Neuronal stem cell (in vitro differentiated cells): ENCODE data around the gene RALB.
A peak's percentile ranks its signal among the peaks of the same experiment; 100 is the strongest.

Experiments used
- DNase-seq: peaks from one replicate; pipeline ENCODE4 v3.0.0-alpha.2; 2013; ENCODE audit warnings: low spot score
- H2AFZ ChIP-seq: one replicate; pipeline ENCODE4 v1.6.1; 2013; ENCODE audit warnings: mild to moderate bottlenecking, low read length, inconsistent platforms
- H2AK5ac ChIP-seq: 2 replicates; pipeline ENCODE4 v1.6.1; 2013; ENCODE audit warnings: low read depth, mild to moderate bottlenecking, inconsistent platforms, low read length, moderate library complexity, mixed read lengths
- H2BK120ac ChIP-seq: 2 replicates; pipeline ENCODE4 v1.6.1; 2013; ENCODE audit warnings: low read depth, mild to moderate bottlenecking, inconsistent platforms, low read length, moderate library complexity, mixed read lengths
- H2BK12ac ChIP-seq: one replicate; pipeline ENCODE4 v1.6.1; 2013; ENCODE audit warnings: low read length, inconsistent platforms
- H2BK15ac ChIP-seq: 2 replicates; pipeline ENCODE4 v1.6.1; 2013; ENCODE audit warnings: mild to moderate bottlenecking, low read length, inconsistent platforms, mixed read lengths
- H2BK5ac ChIP-seq: one replicate; pipeline ENCODE4 v1.6.1; 2013; ENCODE audit warnings: inconsistent platforms, mild to moderate bottlenecking, low read length, moderate library complexity
- H3K14ac ChIP-seq: one replicate; pipeline ENCODE4 v1.6.1; 2013; ENCODE audit warnings: low read length, inconsistent platforms
- H3K18ac ChIP-seq: 2 replicates; pipeline ENCODE4 v1.6.1; 2013; ENCODE audit warnings: low read length, inconsistent platforms
- H3K23ac ChIP-seq: 2 replicates; pipeline ENCODE4 v1.6.1; 2013; ENCODE audit warnings: low read depth, mild to moderate bottlenecking, mixed read lengths, low read length, inconsistent platforms; ENCODE audit not compliant: poor library complexity
- H3K27ac ChIP-seq: replicated peaks from 3 replicates; pipeline ENCODE4 v1.5.1; 2013; ENCODE audit warnings: low read length, inconsistent platforms
- H3K27me3 ChIP-seq, 3 experiments: 2 replicates each; pipeline ENCODE4 v1.6.1; 2013; ENCODE audit warnings: low read length in 3 of 3, mild to moderate bottlenecking in 2 of 3, inconsistent platforms in 1 of 3, low read depth in 1 of 3, mixed read lengths in 1 of 3, moderate library complexity in 1 of 3; ENCODE audit not compliant: control insufficient read depth in 3 of 3, insufficient read depth in 3 of 3
- H3K36me3 ChIP-seq, 2 donors: replicated peaks in 1 of 2; 2 replicates each; pipeline ENCODE4 v1.6.1; 2013; ENCODE audit warnings: low read length in 2 of 2; ENCODE audit not compliant: control insufficient read depth in 2 of 2, insufficient read depth in 2 of 2
- H3K4ac ChIP-seq: 2 replicates; pipeline ENCODE4 v1.6.1; 2013; ENCODE audit warnings: inconsistent platforms, mild to moderate bottlenecking, low read length, moderate library complexity
- H3K4me1 ChIP-seq, 2 donors: 1 replicate in 1 of 2; 2 replicates in 1 of 2; pipeline ENCODE4 v1.6.1; 2013; ENCODE audit warnings: low read length in 2 of 2, low read depth in 1 of 2; ENCODE audit not compliant: control insufficient read depth in 2 of 2, insufficient read depth in 1 of 2
- H3K4me2 ChIP-seq: one replicate; pipeline ENCODE4 v1.6.1; 2013; ENCODE audit warnings: mild to moderate bottlenecking, low read length, inconsistent platforms; ENCODE audit not compliant: insufficient read depth, poor library complexity, severe bottlenecking
- H3K4me3 ChIP-seq, 2 donors: 2 replicates each; pipeline ENCODE4 v1.5.1; 2013; ENCODE audit warnings: low read length in 2 of 2, mild to moderate bottlenecking in 2 of 2, inconsistent platforms in 1 of 2, moderate library complexity in 1 of 2
- H3K79me1 ChIP-seq: one replicate; pipeline ENCODE4 v1.6.1; 2013; ENCODE audit warnings: low read depth, mild to moderate bottlenecking, inconsistent platforms, low read length, moderate library complexity
- H3K9ac ChIP-seq: one replicate; pipeline ENCODE4 v1.6.1; 2013; ENCODE audit warnings: mild to moderate bottlenecking, low read depth, low read length, inconsistent platforms; ENCODE audit not compliant: poor library complexity
- H3K9me3 ChIP-seq, 2 donors: replicated peaks in 1 of 2; 2 replicates each; pipeline versions ENCODE3 to v1.6.1; 2013; ENCODE audit warnings: low read length in 2 of 2, mild to moderate bottlenecking in 2 of 2, inconsistent platforms in 1 of 2, low read depth in 1 of 2, mixed read lengths in 1 of 2, moderate library complexity in 1 of 2; ENCODE audit not compliant: control insufficient read depth in 2 of 2, insufficient read depth in 1 of 2
- H4K8ac ChIP-seq: one replicate; pipeline ENCODE4 v1.6.1; 2013; ENCODE audit warnings: low read depth, mild to moderate bottlenecking, inconsistent platforms, low read length, moderate library complexity
- H4K91ac ChIP-seq: one replicate; pipeline ENCODE4 v1.6.1; 2013; ENCODE audit warnings: low read length, low read depth, mild to moderate bottlenecking, inconsistent platforms; ENCODE audit not compliant: poor library complexity
- WGBS, 2 donors: extraction: QIAGEN DNeasy Blood & Tissue Kit; methylation state at CpG; one replicate each; pipeline ENCODE4 v1.1.7; 2013; ENCODE audit warnings: missing lambda C conversion rate in 2 of 2, mixed read lengths in 1 of 2; ENCODE audit not compliant: insufficient read length in 2 of 2, insufficient replicate concordance in 1 of 2; ENCODE audit errors: extremely low coverage in 2 of 2; 5-methylcytosine and 5-hydroxymethylcytosine counted together

The RALB gene

GRCh38 chr2:120239488-120240287 is 13.0 kb upstream of the RALB start:
- DNase-seq = no peak
- peaks cover 0 to 2% of the 10 kb centered on the region in 2 donors for H3K9me3 ChIP-seq
- H2BK15ac ChIP-seq = peak overlapping the region; percentile 99
- H3K27me3 ChIP-seq = peaks cover 0 to 8% (median 0%) of the 10 kb centered on the region in 3 experiments
- peak overlapping the region; percentile 91 for H3K27ac ChIP-seq
- H3K4me2 ChIP-seq = peak overlapping the region; percentile 32
- peak overlapping the region; percentile 99 for H2AK5ac ChIP-seq
- peak overlapping the region; percentile 95 for H4K91ac ChIP-seq
- H3K18ac ChIP-seq = peak overlapping the region; percentile 96
- H2BK12ac ChIP-seq = peak overlapping the region; percentile 97
- peak overlapping the region; percentile 97 for H2BK5ac ChIP-seq
- no CpG with 5 or more reads among the region's 22 CpGs for WGBS, 2 donors
- no peaks in the 10 kb centered on the region for H3K36me3 ChIP-seq
- no peaks in the 10 kb centered on the region for H3K79me1 ChIP-seq
- no peak overlapping the region for H4K8ac ChIP-seq
- peaks cover 4 to 29% of the 10 kb centered on the region in 2 donors for H3K4me1 ChIP-seq
- peak overlapping the region; percentile 75 for H3K23ac ChIP-seq
- no peak overlapping the region for H2AFZ ChIP-seq
- H3K4me3 ChIP-seq = no peak overlapping the region
- peak overlapping the region; percentile 86 for H3K4ac ChIP-seq
- peak overlapping the region; percentile 23 for H3K14ac ChIP-seq
- no peak overlapping the region for H3K9ac ChIP-seq
- H2BK120ac ChIP-seq = peak overlapping the region; percentile 100

GRCh38 chr2:120240901-120241429 is 11.7 kb upstream of the RALB start:
- Histone ChIP-seq H2BK15ac (peak overlapping the region; percentile 29), H3K18ac (peak overlapping the region; percentile 57), H3K4me2 (no peak overlapping the region), H3K4me1 (peaks cover 12 to 35% of the 10 kb centered on the region in 2 donors), H4K8ac (no peak overlapping the region), H3K4ac (no peak overlapping the region), H2BK5ac (no peak overlapping the region), H3K27me3 (peaks cover 0 to 8% (median 0%) of the 10 kb centered on the region in 3 experiments), H3K36me3 (no peaks in the 10 kb centered on the region), H3K9ac (no peak overlapping the region), H3K4me3 (no peak overlapping the region), H2AK5ac (peak overlapping the region; percentile 31), H2BK120ac (no peak overlapping the region), H3K9me3 (no peaks in the 10 kb centered on the region), H4K91ac (no peak overlapping the region), H3K79me1 (no peaks in the 10 kb centered on the region), H3K14ac (no peak overlapping the region), H3K23ac (no peak overlapping the region), H2BK12ac (no peak overlapping the region), H2AFZ (no peak overlapping the region), H3K27ac (no peak overlapping the region)
- no CpG with 5 or more reads among the region's 10 CpGs for WGBS, 2 donors
- DNase-seq = no peak

GRCh38 chr2:120241684-120242083 is 11.0 kb upstream of the RALB start:
- no peak overlapping the region for H3K23ac ChIP-seq
- H3K14ac ChIP-seq = no peak overlapping the region
- no peak overlapping the region for H3K4me3 ChIP-seq
- H3K27me3 ChIP-seq = peaks cover 0 to 11% (median 0%) of the 10 kb centered on the region in 3 experiments
- H2AFZ ChIP-seq = no peak overlapping the region
- H4K8ac ChIP-seq = no peak overlapping the region
- H3K4me2 ChIP-seq = no peak overlapping the region
- WGBS, 2 donors = no CpG with 5 or more reads among the region's 6 CpGs
- H3K18ac ChIP-seq = no peak overlapping the region
- no peak overlapping the region for H3K9ac ChIP-seq
- H3K36me3 ChIP-seq = no peaks in the 10 kb centered on the region
- H2BK5ac ChIP-seq = no peak overlapping the region
- H4K91ac ChIP-seq = no peak overlapping the region
- no peak for DNase-seq
- H2BK12ac ChIP-seq = no peak overlapping the region
- H2AK5ac ChIP-seq = no peak overlapping the region
- H2BK15ac ChIP-seq = no peak overlapping the region
- H3K4me1 ChIP-seq = peaks cover 19 to 40% of the 10 kb centered on the region in 2 donors
- no peaks in the 10 kb centered on the region for H3K9me3 ChIP-seq
- no peak overlapping the region for H3K27ac ChIP-seq
- no peaks in the 10 kb centered on the region for H3K79me1 ChIP-seq
- no peak overlapping the region for H2BK120ac ChIP-seq
- no peak overlapping the region for H3K4ac ChIP-seq

- H2AK5ac ChIP-seq = peak overlapping the region; percentile 98
- no peak overlapping the region for H3K9ac ChIP-seq
- no CpG with 5 or more reads among the region's 3 CpGs for WGBS, 2 donors
- no peak overlapping the region for H3K14ac ChIP-seq
- DNase-seq = no peak
- peak overlapping the region; percentile 59 for H2BK12ac ChIP-seq
- peak overlapping the region; percentile 68 for H3K18ac ChIP-seq
- no peak overlapping the region for H3K4me3 ChIP-seq
- no peak overlapping the region for H3K4me2 ChIP-seq
- H4K8ac ChIP-seq = peak overlapping the region; percentile 44
- H3K4me1 ChIP-seq = peaks cover 16 to 32% of the 10 kb centered on the region in 2 donors
- H3K27ac ChIP-seq = no peak overlapping the region
- no peak overlapping the region for H2AFZ ChIP-seq
- no peak overlapping the region for H4K91ac ChIP-seq
- no peak overlapping the region for H3K23ac ChIP-seq
- peaks cover 0 to 10% (median 0%) of the 10 kb centered on the region in 3 experiments for H3K27me3 ChIP-seq
- H2BK5ac ChIP-seq = peak overlapping the region; percentile 68
- no peak overlapping the region for H2BK120ac ChIP-seq
- H3K79me1 ChIP-seq = no peaks in the 10 kb centered on the region
- no peak overlapping the region for H2BK15ac ChIP-seq
- H3K9me3 ChIP-seq = no peaks in the 10 kb centered on the region
- H3K4ac ChIP-seq = no peak overlapping the region
- H3K36me3 ChIP-seq = no peaks in the 10 kb centered on the region
Observed at GRCh38 chr2:120243211-120243610, 9.4 kb upstream of the RALB start.
